HUES64 (cell line): Measurements from ENCODE around the gene AGPS.

Source experiments
- H3K27ac ChIP-seq: 2 replicates; pipeline ENCODE4 v1.7.0; 2013; ENCODE audit warnings: low read depth, low read length, inconsistent platforms
- H3K27me3 ChIP-seq: 2 replicates; pipeline ENCODE4 v1.6.1; 2013; ENCODE audit warnings: mild to moderate bottlenecking, low read length; ENCODE audit not compliant: insufficient read depth
- H3K36me3 ChIP-seq: 2 replicates; pipeline ENCODE4 v1.6.1; 2013; ENCODE audit warnings: mild to moderate bottlenecking, low read length; ENCODE audit not compliant: insufficient read depth
- H3K4me1 ChIP-seq: 2 replicates; pipeline ENCODE4 v1.6.1; 2013; ENCODE audit warnings: mild to moderate bottlenecking, low read length, moderate library complexity; ENCODE audit not compliant: insufficient read depth
- H3K4me3 ChIP-seq: 2 replicates; pipeline ENCODE4 v1.5.1; 2013; ENCODE audit warnings: mild to moderate bottlenecking, low read length, moderate library complexity
- H3K9ac ChIP-seq: 2 replicates; pipeline ENCODE4 v1.6.1; 2013; ENCODE audit warnings: mild to moderate bottlenecking, low read depth, low read length
- H3K9me3 ChIP-seq: 2 replicates; pipeline ENCODE4 v1.6.1; 2013; ENCODE audit warnings: low read depth, low read length; ENCODE audit not compliant: insufficient read depth
- WGBS: fragments of 150-250, 120-280 bp; methylation state at CpG from one replicate; pipeline ENCODE4 v1.1.7; 2013; ENCODE audit warnings: missing lambda C conversion rate; 5-methylcytosine and 5-hydroxymethylcytosine counted together

Gene AGPS

DNA sequence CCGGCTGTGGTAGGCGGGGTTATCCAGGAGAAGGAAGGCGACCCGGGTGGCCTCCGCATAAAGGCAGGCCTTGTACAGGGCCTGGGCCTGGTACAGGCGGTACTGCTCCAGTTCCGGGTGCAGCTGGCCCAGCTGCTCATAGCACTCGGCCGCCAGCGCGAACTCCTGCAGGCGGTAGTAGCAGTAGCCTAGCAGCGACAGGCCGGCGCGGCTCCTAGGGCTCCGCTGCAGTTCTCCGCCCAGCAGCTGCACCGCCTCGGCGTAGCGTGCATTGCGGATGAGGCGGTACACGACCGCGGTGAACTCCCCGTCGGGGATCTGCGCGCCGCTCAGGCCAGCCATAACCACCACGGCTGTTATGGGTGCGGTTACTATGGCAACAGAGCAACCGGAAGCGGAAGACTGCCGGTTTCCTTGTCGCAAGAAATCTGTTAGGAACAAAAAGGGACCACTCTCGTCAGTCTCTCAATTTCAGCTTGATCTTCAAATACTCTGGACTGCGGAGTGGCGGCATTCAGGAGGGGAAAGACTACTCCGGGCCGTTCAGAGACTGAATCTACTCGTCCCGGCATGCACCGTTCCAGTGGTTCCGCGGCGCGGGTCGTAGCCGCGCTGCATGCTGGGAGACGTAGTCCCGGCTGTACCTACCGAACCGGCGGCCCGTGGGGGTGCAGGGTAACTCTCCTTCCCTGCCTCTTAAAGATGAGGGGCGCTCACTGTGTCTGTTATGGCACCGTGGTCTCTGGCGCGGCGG lies 160.0 kb downstream of the AGPS start:
- Histone ChIP-seq H3K27ac (peak overlapping the region; percentile 96), H3K27me3 (peaks cover 4% of the 10 kb centered on the region; the same call in 1 of the 2 replicates), H3K4me1 (no peaks in the 10 kb centered on the region), H3K36me3 (no peaks in the 10 kb centered on the region), H3K9me3 (0 out of 2 replicates have a peak, but pooled peaks cover 2% of the 10 kb centered on the region), H3K9ac (peak overlapping the region; percentile 99), H3K4me3 (peak overlapping the region; percentile 97)
- WGBS = under 1% methylated on average over 64 of the region's 64 CpGs

- WGBS = 1% methylated on average over 13 of the region's 17 CpGs
Measured at GRCh38 chr2:177553176-177553884, 160.8 kb downstream of the AGPS start.

DNA sequence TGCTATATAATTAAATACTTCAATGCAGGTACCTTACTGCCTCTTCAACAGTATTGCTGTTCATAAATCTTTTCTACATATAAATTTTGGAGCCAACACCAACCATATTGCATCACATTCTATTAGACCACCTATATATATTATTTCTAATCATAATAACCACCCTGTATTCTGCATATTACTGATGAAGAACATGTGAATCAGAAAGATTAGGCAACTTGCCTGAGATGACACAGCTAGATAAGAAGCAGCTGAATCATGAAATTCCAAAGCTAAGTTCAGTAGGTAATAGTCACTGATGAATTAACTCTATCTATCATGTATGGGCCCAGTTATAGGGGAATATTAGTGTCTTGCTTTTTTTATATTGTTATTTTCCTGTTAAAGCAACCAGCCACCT lies 161.8 kb downstream of the AGPS start:
- H3K4me3 ChIP-seq = no peak overlapping the region
- no peaks in the 10 kb centered on the region for H3K4me1 ChIP-seq
- no peaks in the 10 kb centered on the region for H3K36me3 ChIP-seq
- H3K27me3 ChIP-seq = peaks cover 4% of the 10 kb centered on the region; the same call in 1 of the 2 replicates
- H3K9ac ChIP-seq = no peak overlapping the region
- H3K9me3 ChIP-seq = 0 out of 2 replicates have a peak, but pooled peaks cover 5% of the 10 kb centered on the region
- no peak overlapping the region for H3K27ac ChIP-seq

More at GRCh38 chr2:177553176-177553884, 160.8 kb downstream of the AGPS start:
- H3K9me3 ChIP-seq = 0 out of 2 replicates have a peak, but pooled peaks cover 5% of the 10 kb centered on the region
- H3K36me3 ChIP-seq = no peaks in the 10 kb centered on the region
- peaks cover 4% of the 10 kb centered on the region; the same call in 1 of the 2 replicates for H3K27me3 ChIP-seq
- peak overlapping the region; percentile 97 for H3K4me3 ChIP-seq
- peak overlapping the region; percentile 99 for H3K9ac ChIP-seq
- no peaks in the 10 kb centered on the region for H3K4me1 ChIP-seq
- H3K27ac ChIP-seq = no peak overlapping the region; the same call in 1 of the 2 replicates

GRCh38 chr2:177556153-177556552 lies 163.6 kb downstream of the AGPS start:
- Histone ChIP-seq H3K4me3 (no peak overlapping the region), H3K4me1 (no peaks in the 10 kb centered on the region), H3K27me3 (peaks cover 4% of the 10 kb centered on the region; the same call in 1 of the 2 replicates), H3K9ac (no peak overlapping the region), H3K9me3 (0 out of 2 replicates have a peak, but pooled peaks cover 5% of the 10 kb centered on the region), H3K36me3 (no peaks in the 10 kb centered on the region), H3K27ac (no peak overlapping the region)
- 92% methylated on average over 2 of the region's 2 CpGs for WGBS

- 98% methylated on average over 1 of the region's 1 CpG for WGBS
Measured at GRCh38 chr2:177557794-177558193, 165.2 kb downstream of the AGPS start.

GRCh38 chr2:177559638-177560037 lies 167.1 kb downstream of the AGPS start:
- Histone ChIP-seq H3K27ac (no peak overlapping the region), H3K36me3 (no peaks in the 10 kb centered on the region), H3K4me3 (no peak overlapping the region), H3K9me3 (0 out of 2 replicates have a peak, but pooled peaks cover 5% of the 10 kb centered on the region), H3K9ac (no peak overlapping the region), H3K27me3 (no peaks in the 10 kb centered on the region), H3K4me1 (no peaks in the 10 kb centered on the region)
- 99% methylated on average over 2 of the region's 2 CpGs for WGBS

More at GRCh38 chr2:177557794-177558193, 165.2 kb downstream of the AGPS start:
- peaks cover 4% of the 10 kb centered on the region; the same call in 1 of the 2 replicates for H3K27me3 ChIP-seq
- no peak overlapping the region for H3K9ac ChIP-seq
- no peak overlapping the region for H3K27ac ChIP-seq
- 0 out of 2 replicates have a peak, but pooled peaks cover 5% of the 10 kb centered on the region for H3K9me3 ChIP-seq
- H3K4me1 ChIP-seq = no peaks in the 10 kb centered on the region
- H3K4me3 ChIP-seq = no peak overlapping the region
- no peaks in the 10 kb centered on the region for H3K36me3 ChIP-seq

GRCh38 chr2:177568390-177568789 lies 175.8 kb downstream of the AGPS start:
- Histone ChIP-seq H3K27ac (no peak overlapping the region), H3K9me3 (no peaks in the 10 kb centered on the region), H3K9ac (no peak overlapping the region), H3K4me3 (no peak overlapping the region), H3K27me3 (no peaks in the 10 kb centered on the region), H3K36me3 (no peaks in the 10 kb centered on the region), H3K4me1 (no peaks in the 10 kb centered on the region)
- WGBS = 93% methylated on average over 1 of the region's 1 CpG

- WGBS = 93% methylated on average over 5 of the region's 5 CpGs
- Histone ChIP-seq H3K27me3 (no peaks in the 10 kb centered on the region), H3K27ac (no peak overlapping the region), H3K36me3 (no peaks in the 10 kb centered on the region), H3K4me1 (no peaks in the 10 kb centered on the region), H3K4me3 (no peak overlapping the region), H3K9me3 (no peaks in the 10 kb centered on the region), H3K9ac (no peak overlapping the region)
Measured at GRCh38 chr2:177568893-177569292, 176.3 kb downstream of the AGPS start.

GRCh38 chr2:177572236-177572671 lies 179.7 kb downstream of the AGPS start:
- 64% methylated on average over 2 of the region's 2 CpGs for WGBS
- no peaks in the 10 kb centered on the region for H3K4me1 ChIP-seq
- no peak overlapping the region for H3K4me3 ChIP-seq
- no peaks in the 10 kb centered on the region for H3K9me3 ChIP-seq
- no peaks in the 10 kb centered on the region for H3K36me3 ChIP-seq
- no peaks in the 10 kb centered on the region for H3K27me3 ChIP-seq
- no peak overlapping the region for H3K27ac ChIP-seq
- no peak overlapping the region for H3K9ac ChIP-seq

DNA sequence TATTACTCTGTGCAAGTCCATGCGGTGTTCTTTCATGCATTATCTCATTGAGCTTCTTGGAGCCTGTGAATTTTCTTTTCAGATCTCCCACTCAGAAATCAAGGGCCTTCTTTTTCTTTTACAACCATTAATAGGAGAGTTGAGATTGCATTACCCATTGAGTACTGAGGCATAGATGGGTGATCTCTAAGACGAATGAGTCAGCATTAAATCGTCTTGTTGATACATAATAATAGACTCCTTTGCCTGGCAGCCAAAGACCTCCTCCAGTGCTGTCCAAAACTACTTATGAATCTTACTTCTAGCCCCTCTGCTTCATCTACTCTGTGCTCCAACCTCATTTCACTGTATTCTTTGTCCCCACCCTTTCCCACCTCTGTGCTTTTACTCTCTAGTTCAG lies 180.5 kb downstream of the AGPS start:
- Histone ChIP-seq H3K4me1 (no peaks in the 10 kb centered on the region), H3K9me3 (no peaks in the 10 kb centered on the region), H3K9ac (no peak overlapping the region), H3K36me3 (no peaks in the 10 kb centered on the region), H3K27me3 (no peaks in the 10 kb centered on the region), H3K27ac (no peak overlapping the region), H3K4me3 (no peak overlapping the region)
- 93% methylated on average over 3 of the region's 3 CpGs for WGBS

DNA sequence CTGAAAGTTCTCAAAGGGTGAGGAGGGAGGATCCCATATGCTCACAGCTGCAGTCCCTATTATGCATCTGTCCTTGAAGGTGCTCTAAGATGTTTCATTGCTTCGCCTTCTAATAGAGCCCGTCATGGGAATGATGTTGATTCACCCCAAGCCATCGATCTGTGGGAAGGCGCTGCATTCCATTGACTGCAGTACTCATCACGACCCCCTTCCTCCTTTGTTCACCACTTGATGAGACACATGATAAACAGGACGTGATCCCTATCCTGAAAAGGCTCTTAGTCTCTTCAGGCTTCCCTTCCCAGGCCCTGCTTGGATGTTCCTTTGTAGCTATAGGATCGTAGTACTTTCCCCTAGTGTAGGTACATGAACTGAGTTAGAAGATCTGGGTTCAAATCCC lies 181.8 kb downstream of the AGPS start:
- H3K4me1 ChIP-seq = no peaks in the 10 kb centered on the region
- no peak overlapping the region for H3K27ac ChIP-seq
- no peak overlapping the region for H3K4me3 ChIP-seq
- no peaks in the 10 kb centered on the region for H3K27me3 ChIP-seq
- no peaks in the 10 kb centered on the region for H3K9me3 ChIP-seq
- H3K36me3 ChIP-seq = no peaks in the 10 kb centered on the region
- WGBS = 84% methylated on average over 7 of the region's 7 CpGs
- H3K9ac ChIP-seq = no peak overlapping the region
